MG63 (cell line): ENCODE data around the gene TCERG1. TPM values are rescaled to one million over a fixed set of nuclear protein-coding genes. Genes with fewer than 3 reads are reported as not detected.

Experiments used
- DNase-seq: peaks from one replicate; pipeline ENCODE4 v3.0.0-alpha.2; 2020
- H3K27me3 ChIP-seq: fragments of 250-450 bp; sonication (Bioruptor Pico); 2 replicates; pipeline ENCODE4 v1.5.1; 2020; ENCODE audit warnings: mild to moderate bottlenecking, moderate library complexity
- H3K36me3 ChIP-seq: fragments of 250-450 bp; sonication (Bioruptor Pico); 2 replicates; pipeline ENCODE4 v1.5.1; 2020; ENCODE audit warnings: mild to moderate bottlenecking, moderate library complexity
- H3K4me3 ChIP-seq: fragments of 250-450 bp; sonication (Bioruptor Pico); 2 replicates; pipeline ENCODE4 v1.5.1; 2020; ENCODE audit warnings: mild to moderate bottlenecking, moderate library complexity
- H3K9me3 ChIP-seq: fragments of 250-450 bp; sonication (Bioruptor Pico); 2 replicates; pipeline ENCODE4 v1.5.1; 2020; ENCODE audit warnings: mild to moderate bottlenecking, moderate library complexity
- total RNA-seq: library from RNA; depleted of rRNA; stranded (reverse); fragments of >200 nt; shearing (Covaris generic); gene quantifications from 2 replicates; pipeline ENCODE4 v1.2.3, GENCODE V29; 2014; ENCODE audit warnings: low replicate concordance; rRNA removed

The TCERG1 gene
- total RNA-seq, result 20.8 and 48.8 TPM in 2 replicates

DNA sequence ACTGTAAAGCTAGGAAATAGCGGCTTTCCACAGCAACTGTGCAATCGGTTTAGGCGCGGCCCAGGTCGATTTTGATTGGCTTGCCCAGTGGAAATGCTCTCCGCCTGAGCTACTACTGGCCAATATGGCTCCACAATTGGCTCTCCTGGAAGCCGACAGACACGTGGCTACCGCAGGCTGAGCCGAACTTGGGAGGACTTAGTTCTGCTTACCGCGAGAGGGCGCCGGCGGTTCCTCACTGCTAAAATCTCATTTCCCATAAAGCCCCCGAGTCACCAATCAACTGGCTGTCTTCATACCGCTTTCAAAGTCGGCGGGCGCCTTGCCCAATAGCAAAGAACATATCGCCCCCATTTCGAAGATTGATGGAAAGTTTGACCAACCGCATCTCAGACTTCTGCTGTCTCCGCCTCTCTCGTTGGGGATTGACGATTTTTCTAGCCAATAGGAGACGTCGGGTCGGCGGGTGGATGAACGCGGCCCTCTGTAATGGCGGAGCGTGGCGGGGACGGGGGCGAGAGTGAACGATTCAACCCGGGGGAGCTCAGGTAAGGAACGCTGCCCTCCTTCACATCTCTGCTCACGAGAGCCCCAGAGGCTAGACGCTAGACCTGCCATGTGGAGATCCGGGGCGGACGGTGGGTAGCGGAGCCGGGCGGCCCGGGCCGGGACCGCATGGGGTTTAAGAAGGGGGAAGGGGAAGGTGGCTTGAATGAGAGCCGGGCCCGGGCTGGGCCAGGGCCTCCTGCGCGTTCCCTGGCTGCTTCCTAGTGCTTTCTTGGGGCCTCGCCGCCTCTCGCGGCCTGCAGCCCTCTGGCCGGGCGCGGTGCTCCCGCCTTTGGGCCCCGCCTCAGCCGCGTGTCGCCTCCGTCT lies at the start of gene TCERG1:
TCERG1 (plus strand) TSS at position 473 of the 873 bp plus-strand sequence; CDS start at position 490, 17 bp downstream.
- peak; percentile 100 for DNase-seq
- no peaks in the 10 kb centered on the region for H3K27me3 ChIP-seq
- peaks cover 12% of the 10 kb centered on the region for H3K36me3 ChIP-seq
- H3K9me3 ChIP-seq, result peaks cover 6% of the 10 kb centered on the region
- H3K4me3 ChIP-seq, result peak within 1 kb of the TSS; percentile 97

- Histone ChIP-seq H3K36me3 (no peaks in the 10 kb centered on the region), H3K4me3 (no peak overlapping the region), H3K27me3 (peaks cover 53% of the 10 kb centered on the region), H3K9me3 (no peaks in the 10 kb centered on the region)
- DNase-seq, result no peak
Measured at GRCh38 chr5:146398826-146399225, 48.3 kb upstream of the TCERG1 start.

DNA sequence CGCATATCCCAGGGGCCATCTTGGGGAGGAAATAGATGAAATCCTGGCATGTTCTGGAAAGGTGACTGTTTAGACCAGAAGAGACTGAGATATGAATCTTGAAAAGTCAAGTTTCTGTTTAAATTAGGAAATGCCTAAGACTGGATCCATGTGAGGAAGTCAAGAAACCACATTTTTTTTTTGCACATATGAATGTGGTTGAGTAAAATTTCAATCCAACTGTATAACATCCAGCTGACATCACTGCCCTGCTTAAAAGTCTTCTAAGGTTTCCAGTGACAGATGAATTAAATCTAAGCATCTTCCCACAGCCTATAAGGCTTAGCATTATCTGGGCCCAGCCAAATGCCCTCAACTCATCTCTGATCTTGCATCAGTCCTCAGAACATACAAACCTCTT lies 47.7 kb upstream of the TCERG1 start:
- no peak for DNase-seq
- H3K4me3 ChIP-seq, result no peak overlapping the region
- no peaks in the 10 kb centered on the region for H3K36me3 ChIP-seq
- H3K27me3 ChIP-seq, result peaks cover 53% of the 10 kb centered on the region
- no peaks in the 10 kb centered on the region for H3K9me3 ChIP-seq

DNA sequence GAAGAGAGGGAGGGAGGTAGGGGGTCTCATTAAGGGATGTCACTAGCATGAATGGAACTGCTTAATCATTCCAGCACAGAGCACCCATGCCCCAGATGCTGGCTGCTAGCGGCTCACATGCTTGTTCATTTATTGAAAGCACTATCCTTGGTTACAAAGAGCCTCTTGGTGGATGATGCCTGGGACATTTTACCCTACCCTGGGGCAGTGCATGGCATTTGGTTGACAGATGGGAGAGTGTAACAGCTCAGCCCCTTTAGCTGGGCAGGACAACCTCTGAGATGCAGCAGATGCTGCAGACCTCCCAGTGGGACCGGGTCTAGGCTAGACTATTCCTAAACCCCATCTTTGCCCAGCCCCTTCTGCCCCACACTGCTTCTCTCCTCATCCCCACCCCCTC lies 46.9 kb upstream of the TCERG1 start:
- no peak for DNase-seq
- H3K9me3 ChIP-seq, result no peaks in the 10 kb centered on the region

DNA sequence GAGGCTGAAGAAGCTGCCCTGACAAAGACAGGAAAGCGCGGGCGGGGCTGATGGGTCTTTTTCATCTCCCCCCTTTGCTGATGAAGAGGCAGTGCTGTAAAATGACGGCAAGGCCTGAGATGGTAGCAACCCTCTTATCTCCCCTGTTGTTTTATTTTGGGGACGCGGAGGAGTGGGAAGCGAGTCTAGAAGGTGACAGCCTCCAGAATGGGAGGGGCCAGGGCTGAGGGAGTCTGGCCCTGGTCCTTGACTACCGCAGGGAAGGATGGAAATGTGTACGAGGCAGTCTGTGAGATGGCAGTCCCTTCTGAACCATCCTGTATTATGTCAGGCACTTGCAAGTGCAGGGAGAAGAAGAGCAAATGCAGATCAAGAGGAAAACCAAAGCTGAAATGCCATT lies 46.1 kb upstream of the TCERG1 start:
- Histone ChIP-seq H3K36me3 (no peaks in the 10 kb centered on the region), H3K4me3 (no peak overlapping the region), H3K9me3 (no peaks in the 10 kb centered on the region), H3K27me3 (peaks cover 47% of the 10 kb centered on the region)
- no peak for DNase-seq

More for the DNA sequence above, 46.9 kb upstream of the TCERG1 start:
- Histone ChIP-seq H3K36me3 (no peaks in the 10 kb centered on the region), H3K4me3 (no peak overlapping the region), H3K27me3 (peaks cover 53% of the 10 kb centered on the region)

DNA sequence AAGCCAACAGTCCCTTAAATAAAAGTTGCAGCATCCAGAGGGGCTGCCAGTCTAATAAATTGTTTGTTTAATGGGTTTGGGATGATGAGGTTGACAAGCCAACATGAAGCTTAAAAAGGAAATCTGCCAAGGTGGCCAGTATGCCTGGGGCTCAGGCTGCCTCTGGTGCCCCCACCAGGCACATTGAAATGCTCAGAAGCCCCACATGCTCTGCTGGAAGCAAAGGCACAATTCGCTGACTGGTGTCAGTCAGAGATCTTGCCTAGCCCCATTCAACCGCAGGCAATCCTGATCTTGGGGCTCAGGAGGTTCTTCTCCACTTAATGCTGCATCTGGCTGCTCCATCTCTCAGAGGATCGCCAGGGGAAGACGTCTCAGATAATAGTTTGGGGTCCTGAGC lies 44.2 kb upstream of the TCERG1 start:
- Histone ChIP-seq H3K4me3 (no peak overlapping the region), H3K27me3 (peaks cover 28% of the 10 kb centered on the region), H3K9me3 (no peaks in the 10 kb centered on the region), H3K36me3 (no peaks in the 10 kb centered on the region)
- DNase-seq, result no peak

DNA sequence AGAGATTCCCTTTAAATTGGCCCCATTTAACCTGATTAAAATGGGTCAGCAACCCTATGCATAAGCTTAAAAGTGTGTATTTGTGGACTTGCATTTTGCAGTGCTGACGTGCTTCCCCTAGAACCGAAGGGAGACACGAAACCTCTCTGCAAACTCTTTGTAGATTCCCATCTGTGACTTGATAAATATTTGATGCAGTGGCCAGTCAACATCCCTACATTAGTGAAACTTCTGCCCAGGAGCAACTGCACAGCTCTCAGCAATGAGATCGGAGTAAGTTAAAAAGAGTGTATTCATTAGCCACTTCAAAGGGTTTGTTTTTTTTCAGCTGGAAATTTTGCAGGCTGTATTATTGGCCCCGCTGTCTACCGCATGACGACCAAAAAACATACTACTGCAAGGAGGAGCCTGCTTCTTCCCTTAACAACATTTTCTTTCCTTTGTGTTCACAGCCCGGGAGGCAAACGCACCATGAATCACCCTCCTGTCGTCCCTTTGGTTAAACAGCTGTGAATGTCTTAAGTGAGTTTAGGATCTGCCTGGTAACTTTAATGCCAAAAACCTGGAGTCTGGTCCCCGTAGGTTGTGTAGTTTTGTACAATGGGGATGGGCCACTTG lies 38.0 kb upstream of the TCERG1 start:
- Histone ChIP-seq H3K9me3 (no peaks in the 10 kb centered on the region), H3K27me3 (no peaks in the 10 kb centered on the region), H3K4me3 (no peak overlapping the region), H3K36me3 (no peaks in the 10 kb centered on the region)
- peak; percentile 55 for DNase-seq

- no peak overlapping the region for H3K4me3 ChIP-seq
- no peaks in the 10 kb centered on the region for H3K9me3 ChIP-seq
- DNase-seq, result no peak
- no peaks in the 10 kb centered on the region for H3K36me3 ChIP-seq
- peaks cover 5% of the 10 kb centered on the region; the same call in 1 of the 2 replicates for H3K27me3 ChIP-seq
Measured at GRCh38 chr5:146410272-146410671, 36.9 kb upstream of the TCERG1 start.

- H3K4me3 ChIP-seq, result no peak overlapping the region
- H3K36me3 ChIP-seq, result no peaks in the 10 kb centered on the region
- DNase-seq, result no peak
- H3K9me3 ChIP-seq, result no peaks in the 10 kb centered on the region
- H3K27me3 ChIP-seq, result peaks cover 30% of the 10 kb centered on the region
Measured at GRCh38 chr5:146419696-146420095, 27.4 kb upstream of the TCERG1 start.

GRCh38 chr5:146425023-146425422 lies 22.1 kb upstream of the TCERG1 start:
- Histone ChIP-seq H3K4me3 (no peak overlapping the region), H3K27me3 (peaks cover 44% of the 10 kb centered on the region), H3K9me3 (no peaks in the 10 kb centered on the region), H3K36me3 (no peaks in the 10 kb centered on the region)
- no peak for DNase-seq

GRCh38 chr5:146426305-146426704 lies 20.8 kb upstream of the TCERG1 start:
- Histone ChIP-seq H3K9me3 (no peaks in the 10 kb centered on the region), H3K36me3 (no peaks in the 10 kb centered on the region), H3K4me3 (no peak overlapping the region), H3K27me3 (peaks cover 49% of the 10 kb centered on the region)
- no peak for DNase-seq

GRCh38 chr5:146426853-146427618 lies 20.1 kb upstream of the TCERG1 start:
- no peak for DNase-seq
- Histone ChIP-seq H3K27me3 (peaks cover 49% of the 10 kb centered on the region), H3K4me3 (no peak overlapping the region), H3K36me3 (no peaks in the 10 kb centered on the region), H3K9me3 (no peaks in the 10 kb centered on the region)

DNA sequence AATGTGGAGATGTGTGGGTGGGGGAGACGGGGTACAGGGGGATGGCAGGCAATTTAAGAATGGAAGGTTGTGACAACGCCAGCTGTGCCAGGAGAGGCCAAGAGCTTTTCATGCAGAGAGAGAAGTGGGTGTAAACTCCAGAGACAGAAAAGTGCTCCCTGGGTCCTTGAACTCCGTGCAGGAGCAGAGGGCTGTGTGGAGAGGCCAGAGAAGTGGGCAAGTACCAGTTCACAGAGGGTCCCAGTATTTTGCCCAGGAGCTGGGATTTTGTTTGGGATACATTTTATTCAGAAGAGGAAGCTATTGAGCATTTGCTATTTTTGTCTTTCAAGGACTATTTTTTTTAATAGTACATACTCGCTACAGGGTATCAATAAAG lies 19.5 kb upstream of the TCERG1 start:
- Histone ChIP-seq H3K27me3 (peaks cover 50% of the 10 kb centered on the region), H3K9me3 (no peaks in the 10 kb centered on the region), H3K4me3 (no peak overlapping the region), H3K36me3 (no peaks in the 10 kb centered on the region)
- no peak for DNase-seq

- DNase-seq, result no peak
- Histone ChIP-seq H3K27me3 (peaks cover 54% of the 10 kb centered on the region), H3K4me3 (no peak overlapping the region), H3K36me3 (no peaks in the 10 kb centered on the region), H3K9me3 (no peaks in the 10 kb centered on the region)
Measured at GRCh38 chr5:146428658-146429057, 18.5 kb upstream of the TCERG1 start.

DNA sequence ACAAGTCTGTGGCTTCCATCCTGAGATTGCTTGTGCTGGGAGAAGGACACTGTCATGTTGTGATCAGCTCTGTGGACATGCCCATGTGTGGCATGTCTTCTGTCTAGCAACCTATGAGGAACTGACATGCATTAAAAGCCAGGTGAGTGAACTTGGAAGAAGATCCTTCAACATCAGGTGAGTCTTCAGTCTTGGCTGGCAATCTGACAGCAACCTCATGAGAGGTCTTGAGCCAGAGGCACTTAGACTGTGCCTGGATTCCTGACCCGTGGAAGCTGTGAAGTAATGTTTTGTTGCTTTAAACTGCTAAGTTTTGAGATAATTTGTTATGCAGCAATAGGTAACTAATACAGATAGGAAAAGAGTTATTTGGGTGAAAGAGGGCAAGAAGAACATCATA lies 6.8 kb upstream of the TCERG1 start:
- DNase-seq, result no peak

GRCh38 chr5:146440870-146441495 lies 6.2 kb upstream of the TCERG1 start:
- H3K27me3 ChIP-seq, result peaks cover 13% of the 10 kb centered on the region
- no peaks in the 10 kb centered on the region for H3K9me3 ChIP-seq
- no peak for DNase-seq
- H3K36me3 ChIP-seq, result no peaks in the 10 kb centered on the region
- no peak overlapping the region for H3K4me3 ChIP-seq

More for the DNA sequence above, 6.8 kb upstream of the TCERG1 start:
- Histone ChIP-seq H3K27me3 (peaks cover 19% of the 10 kb centered on the region), H3K9me3 (no peaks in the 10 kb centered on the region), H3K4me3 (no peak overlapping the region), H3K36me3 (no peaks in the 10 kb centered on the region)

DNA sequence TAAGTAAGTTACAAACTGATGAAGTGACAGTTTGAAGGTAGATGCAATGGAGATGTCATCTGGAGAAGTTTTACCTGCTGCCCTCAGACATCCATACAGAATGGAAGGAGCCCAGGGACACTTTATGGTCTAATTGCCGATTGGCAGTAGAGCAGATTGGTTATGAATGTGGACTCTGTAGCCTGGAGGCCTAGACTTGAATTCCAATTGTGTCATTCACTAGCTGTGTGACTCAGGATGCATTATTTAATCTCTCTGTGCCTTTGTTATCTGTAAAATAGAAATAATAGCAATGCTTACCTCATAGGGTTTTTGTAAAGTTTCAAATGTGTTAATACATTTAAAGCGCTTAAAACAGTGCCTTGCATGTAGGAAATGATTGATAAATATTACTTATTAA lies 5.2 kb upstream of the TCERG1 start:
- Histone ChIP-seq H3K27me3 (peaks cover 8% of the 10 kb centered on the region), H3K9me3 (peaks cover 6% of the 10 kb centered on the region), H3K36me3 (no peaks in the 10 kb centered on the region), H3K4me3 (no peak overlapping the region)
- no peak for DNase-seq
